HEK293 (cell line): Measurements from ENCODE around the gene TBPL1.

Source experiments
- BCL11B ChIP-seq: fragments of 450-650 bp; formaldehyde crosslinking; IDR thresholded peaks from 2 replicates; pipeline ENCODE4 v1.5.1; 2016; ENCODE audit warnings: low read depth, missing biosample characterization, missing genetic modification characterization
- GFI1B ChIP-seq: fragments of 450-650 bp; formaldehyde crosslinking; IDR thresholded peaks from 2 replicates; pipeline ENCODE4 v1.5.1; 2016; ENCODE audit warnings: missing biosample characterization, missing genetic modification characterization
- HOXA7 ChIP-seq: sonication (generic); formaldehyde crosslinking; IDR thresholded peaks from 2 replicates; pipeline ENCODE4 v1.8.1; 2022; ENCODE audit warnings: missing genetic modification reagents, borderline replicate concordance
- IKZF3 ChIP-seq: fragments of 450-650 bp; IDR thresholded peaks from 2 replicates; pipeline ENCODE4 v1.5.0; 2018; ENCODE audit warnings: missing biosample characterization, mild to moderate bottlenecking, missing genetic modification characterization, moderate library complexity
- KLF16 ChIP-seq: fragments of 450-650 bp; formaldehyde crosslinking; IDR thresholded peaks from 2 replicates; pipeline ENCODE4 v1.5.1; 2017; ENCODE audit warnings: missing biosample characterization, missing genetic modification characterization
- KLF7 ChIP-seq: fragments of 450-650 bp; formaldehyde crosslinking; IDR thresholded peaks from 2 replicates; pipeline ENCODE4 v1.5.1; 2016; ENCODE audit warnings: missing biosample characterization, missing genetic modification characterization, borderline replicate concordance
- KLF9 ChIP-seq: fragments of 450-650 bp; formaldehyde crosslinking; IDR thresholded peaks from 2 replicates; pipeline ENCODE4 v1.5.1; 2016; ENCODE audit warnings: missing biosample characterization, missing genetic modification characterization, low read depth
- MEIS1 ChIP-seq: sonication (generic); formaldehyde crosslinking; IDR thresholded peaks from 2 replicates; pipeline ENCODE4 v1.8.1; 2022; ENCODE audit warnings: missing genetic modification reagents, mild to moderate bottlenecking, borderline replicate concordance
- MYNN ChIP-seq: fragments of 450-650 bp; formaldehyde crosslinking; IDR thresholded peaks from 2 replicates; pipeline ENCODE4 v1.5.1; 2016; ENCODE audit warnings: missing biosample characterization, missing genetic modification characterization, borderline replicate concordance
- PBX3 ChIP-seq: sonication (generic); formaldehyde crosslinking; IDR thresholded peaks from 2 replicates; pipeline ENCODE4 v1.8.1; 2022; ENCODE audit warnings: mild to moderate bottlenecking, moderate library complexity, missing genetic modification reagents
- REPIN1 ChIP-seq: fragments of 450-650 bp; formaldehyde crosslinking; IDR thresholded peaks from 2 replicates; pipeline ENCODE4 v1.5.1; 2017; ENCODE audit warnings: missing biosample characterization, missing genetic modification characterization, low read depth
- SCRT1 ChIP-seq: fragments of 450-650 bp; formaldehyde crosslinking; IDR thresholded peaks from 2 replicates; pipeline ENCODE4 v1.5.1; 2016; ENCODE audit warnings: missing biosample characterization, missing genetic modification characterization, borderline replicate concordance
- SCRT2 ChIP-seq: fragments of 450-650 bp; formaldehyde crosslinking; IDR thresholded peaks from 2 replicates; pipeline ENCODE4 v1.5.1; 2016; ENCODE audit warnings: missing biosample characterization, missing genetic modification characterization
- SETDB1 ChIP-seq: IDR thresholded peaks from one replicate; pipeline ENCODE4 v1.6.1; 2017; ENCODE audit warnings: mild to moderate bottlenecking, low read length, moderate library complexity, mixed read lengths; ENCODE audit not compliant: insufficient read length
- TSHZ1 ChIP-seq: fragments of 450-650 bp; formaldehyde crosslinking; IDR thresholded peaks from 2 replicates; pipeline ENCODE4 v1.5.1; 2016; ENCODE audit warnings: missing biosample characterization, missing genetic modification characterization, borderline replicate concordance
- ZBTB8A ChIP-seq: fragments of 450-650 bp; formaldehyde crosslinking; IDR thresholded peaks from 2 replicates; pipeline ENCODE4 v1.5.1; 2016; ENCODE audit warnings: missing biosample characterization, missing genetic modification characterization
- ZFP3 ChIP-seq: fragments of 450-650 bp; formaldehyde crosslinking; IDR thresholded peaks from 2 replicates; pipeline ENCODE4 v1.5.1; 2016; ENCODE audit warnings: low read depth, missing biosample characterization, missing genetic modification characterization
- ZNF114 ChIP-seq: fragments of 450-650 bp; formaldehyde crosslinking; IDR thresholded peaks from 2 replicates; pipeline ENCODE4 v1.5.0; 2017; ENCODE audit warnings: missing biosample characterization, missing genetic modification characterization
- ZNF157 ChIP-seq: fragments of 450-650 bp; formaldehyde crosslinking; IDR thresholded peaks from 2 replicates; pipeline ENCODE4 v1.5.1; 2016; ENCODE audit warnings: missing biosample characterization, missing genetic modification characterization
- ZNF184 ChIP-seq: fragments of 450-650 bp; IDR thresholded peaks from 2 replicates; pipeline ENCODE4 v1.5.1; 2018; ENCODE audit warnings: missing biosample characterization, mild to moderate bottlenecking, missing genetic modification characterization
- ZNF202 ChIP-seq: fragments of 450-650 bp; formaldehyde crosslinking; IDR thresholded peaks from 2 replicates; pipeline ENCODE4 v1.5.1; 2016; ENCODE audit warnings: missing biosample characterization, missing genetic modification characterization, borderline replicate concordance
- ZNF214 ChIP-seq: fragments of 450-650 bp; formaldehyde crosslinking; IDR thresholded peaks from 2 replicates; pipeline ENCODE4 v1.5.1; 2017; ENCODE audit warnings: missing biosample characterization, mild to moderate bottlenecking, missing genetic modification characterization, borderline replicate concordance
- ZNF341 ChIP-seq: fragments of 450-650 bp; formaldehyde crosslinking; IDR thresholded peaks from 2 replicates; pipeline ENCODE4; 2016; ENCODE audit warnings: low read depth, missing biosample characterization, missing genetic modification characterization
- ZNF366 ChIP-seq: fragments of 450-650 bp; formaldehyde crosslinking; conservative IDR thresholded peaks from 2 replicates; pipeline ENCODE4 v1.5.1; 2016; ENCODE audit warnings: missing biosample characterization, missing genetic modification characterization
- ZNF426 ChIP-seq: fragments of 450-650 bp; formaldehyde crosslinking; IDR thresholded peaks from 2 replicates; pipeline ENCODE4 v1.5.1; 2017; ENCODE audit warnings: missing biosample characterization, missing genetic modification characterization, mild to moderate bottlenecking, inconsistent platforms, moderate library complexity
- ZNF48 ChIP-seq: fragments of 450-650 bp; formaldehyde crosslinking; IDR thresholded peaks from 2 replicates; pipeline ENCODE4 v1.5.1; 2016; ENCODE audit warnings: missing biosample characterization, missing genetic modification characterization
- ZNF501 ChIP-seq: fragments of 450-650 bp; formaldehyde crosslinking; IDR thresholded peaks from 2 replicates; pipeline ENCODE4 v1.5.1; 2016; ENCODE audit warnings: missing biosample characterization, missing genetic modification characterization
- ZNF555 ChIP-seq: fragments of 450-650 bp; formaldehyde crosslinking; conservative IDR thresholded peaks from 2 replicates; pipeline ENCODE4 v1.5.1; 2017; ENCODE audit warnings: missing biosample characterization, mild to moderate bottlenecking, missing genetic modification characterization, inconsistent platforms
- ZNF558 ChIP-seq: fragments of 450-650 bp; formaldehyde crosslinking; IDR thresholded peaks from 2 replicates; pipeline ENCODE4 v1.5.1; 2016; ENCODE audit warnings: missing biosample characterization, missing genetic modification characterization
- ZNF654 ChIP-seq: fragments of 450-650 bp; formaldehyde crosslinking; IDR thresholded peaks from 2 replicates; pipeline ENCODE4 v1.5.1; 2016; ENCODE audit warnings: low read depth, missing biosample characterization, missing genetic modification characterization
- ZNF791 ChIP-seq: fragments of 450-650 bp; formaldehyde crosslinking; IDR thresholded peaks from 2 replicates; pipeline ENCODE4 v1.5.1; 2016; ENCODE audit warnings: missing biosample characterization, missing genetic modification characterization
- TF ChIP-seq, protein P1 (sequence below): fragments of 450-650 bp; IDR thresholded peaks from 2 replicates; pipeline ENCODE4 v1.5.1; 2018; ENCODE audit warnings: missing biosample characterization, missing genetic modification characterization
- TF ChIP-seq, protein P2 (sequence below): fragments of 450-650 bp; formaldehyde crosslinking; IDR thresholded peaks from 2 replicates; pipeline ENCODE4 v1.5.1; 2016; ENCODE audit warnings: missing biosample characterization, missing genetic modification characterization

TBPL1 gene

GRCh38 chr6:133952815-133953633, at the start of gene TBPL1 (continued):
- TF ChIP-seq ZNF501 (tag by site-specific recombination) (peak; percentile 91), ZNF791 (no peak), ZNF558 (peak; percentile 28; the same call in 1 of the 2 replicates), IKZF3 (tag by site-specific recombination) (peak; percentile 98), MYNN (tag by site-specific recombination) (no peak), BCL11B (tag by site-specific recombination) (peak; percentile 46; the same call in 1 of the 2 replicates), REPIN1 (tag by site-specific recombination) (no peak), ZNF555 (tag by site-specific recombination) (no peak), SETDB1 (no peak), ZNF214 (no peak), PBX3 (CRISPR knock-in tag) (peak; percentile 72; the same call in 1 of the 2 replicates), KLF16 (tag by site-specific recombination) (0 out of 2 replicates have a peak, but pooled peaks have one; percentile 48), GFI1B (tag by site-specific recombination) (no peak), ZNF366 (peak; percentile 56; the same call in 1 of the 2 replicates), SCRT1 (tag by site-specific recombination) (no peak), TSHZ1 (peak; percentile 42; the same call in 1 of the 2 replicates), ZFP3 (tag by site-specific recombination) (no peak), ZBTB8A (peak; percentile 80), ZNF202 (tag by site-specific recombination) (no peak), KLF9 (peak; percentile 62), ZNF114 (no peak), ZNF48 (tag by site-specific recombination) (no peak), ZNF654 (tag by site-specific recombination) (peak; percentile 3; the same call in 1 of the 2 replicates), MEIS1 (CRISPR knock-in tag) (no peak), ZNF184 (tag by site-specific recombination) (0 out of 2 replicates have a peak, but pooled peaks have one; percentile 42), ZNF157 (tag by site-specific recombination) (no peak), HOXA7 (CRISPR knock-in tag) (no peak), SCRT2 (tag by site-specific recombination) (no peak), KLF7 (no peak), ZNF341 (tag by site-specific recombination) (no peak), ZNF426 (tag by site-specific recombination) (no peak)
- TF ChIP-seq, protein P1, sequence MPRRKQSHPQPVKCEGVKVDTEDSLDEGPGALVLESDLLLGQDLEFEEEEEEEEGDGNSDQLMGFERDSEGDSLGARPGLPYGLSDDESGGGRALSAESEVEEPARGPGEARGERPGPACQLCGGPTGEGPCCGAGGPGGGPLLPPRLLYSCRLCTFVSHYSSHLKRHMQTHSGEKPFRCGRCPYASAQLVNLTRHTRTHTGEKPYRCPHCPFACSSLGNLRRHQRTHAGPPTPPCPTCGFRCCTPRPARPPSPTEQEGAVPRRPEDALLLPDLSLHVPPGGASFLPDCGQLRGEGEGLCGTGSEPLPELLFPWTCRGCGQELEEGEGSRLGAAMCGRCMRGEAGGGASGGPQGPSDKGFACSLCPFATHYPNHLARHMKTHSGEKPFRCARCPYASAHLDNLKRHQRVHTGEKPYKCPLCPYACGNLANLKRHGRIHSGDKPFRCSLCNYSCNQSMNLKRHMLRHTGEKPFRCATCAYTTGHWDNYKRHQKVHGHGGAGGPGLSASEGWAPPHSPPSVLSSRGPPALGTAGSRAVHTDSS (tag by site-specific recombination) = peak; percentile 51
- TF ChIP-seq, protein P2, sequence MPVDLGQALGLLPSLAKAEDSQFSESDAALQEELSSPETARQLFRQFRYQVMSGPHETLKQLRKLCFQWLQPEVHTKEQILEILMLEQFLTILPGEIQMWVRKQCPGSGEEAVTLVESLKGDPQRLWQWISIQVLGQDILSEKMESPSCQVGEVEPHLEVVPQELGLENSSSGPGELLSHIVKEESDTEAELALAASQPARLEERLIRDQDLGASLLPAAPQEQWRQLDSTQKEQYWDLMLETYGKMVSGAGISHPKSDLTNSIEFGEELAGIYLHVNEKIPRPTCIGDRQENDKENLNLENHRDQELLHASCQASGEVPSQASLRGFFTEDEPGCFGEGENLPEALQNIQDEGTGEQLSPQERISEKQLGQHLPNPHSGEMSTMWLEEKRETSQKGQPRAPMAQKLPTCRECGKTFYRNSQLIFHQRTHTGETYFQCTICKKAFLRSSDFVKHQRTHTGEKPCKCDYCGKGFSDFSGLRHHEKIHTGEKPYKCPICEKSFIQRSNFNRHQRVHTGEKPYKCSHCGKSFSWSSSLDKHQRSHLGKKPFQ = no peak
